A549 (cell line): Measurements from ENCODE around the gene IP6K3.

Source experiments
- CHD4 ChIP-seq: fragments of 200-600 bp; sonication (generic); IDR thresholded peaks from 2 replicates; pipeline ENCODE4 v1.6.1; 2016; ENCODE audit warnings: antibody characterized with exemption, mild to moderate bottlenecking, borderline replicate concordance
- CTCF ChIP-seq: fragments of >200 bp; sonication (Bioruptor Twin); formaldehyde crosslinking; IDR thresholded peaks from 3 replicates; pipeline ENCODE4 v1.5.1; 2016
- EP300 ChIP-seq, 2 experiments: fragments of >200 bp; sonication (Bioruptor Twin); formaldehyde crosslinking; IDR thresholded peaks; 2 replicates in 1 of 2; 3 replicates in 1 of 2; pipeline ENCODE4 v1.6.1; 2016 to 2017
- KDM5A ChIP-seq: fragments of 200-600 bp; sonication (generic); IDR thresholded peaks from 2 replicates; pipeline ENCODE4 v1.6.1; 2016; ENCODE audit warnings: antibody characterized with exemption, mild to moderate bottlenecking
- POLR2AphosphoS2 ChIP-seq: conservative IDR thresholded peaks from 2 replicates; pipeline ENCODE4 v1.6.1; 2012; ENCODE audit warnings: low read length, improper control_type of control experiment, inconsistent platforms
- TF ChIP-seq, protein P1 (sequence below): IDR thresholded peaks from 2 replicates; pipeline ENCODE4 v1.6.1; 2012

DNA sequence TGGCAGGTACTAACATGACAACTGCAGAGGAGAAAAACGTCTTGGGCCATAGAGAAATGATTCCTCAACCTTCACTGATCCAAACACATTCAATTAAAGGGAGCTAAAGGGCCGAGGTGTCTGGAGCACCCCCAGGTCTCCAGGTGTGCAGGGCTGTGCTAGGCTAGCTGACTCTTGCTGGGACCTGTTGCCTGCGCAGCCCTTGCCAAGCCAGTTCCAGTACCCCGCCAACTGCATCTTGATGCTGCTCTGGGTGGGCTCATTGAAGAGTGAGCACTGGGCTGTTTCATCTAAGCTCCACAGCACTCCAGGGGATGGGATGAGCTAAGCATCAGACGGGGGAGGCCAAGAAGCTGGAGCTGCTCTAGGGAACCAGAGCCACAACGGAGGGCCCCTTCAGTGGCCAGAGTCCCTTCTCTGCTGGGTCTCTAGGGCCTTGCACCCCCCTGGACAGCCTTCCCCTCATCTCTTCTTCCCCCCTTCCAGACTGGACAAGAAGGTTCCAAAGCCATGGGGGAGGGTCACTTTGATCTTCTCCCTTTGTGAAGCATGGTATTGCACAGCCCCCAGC lies 26.3 kb upstream of the IP6K3 start:
- TF ChIP-seq KDM5A (no peak), EP300 (IDR thresholded peaks at IDR 0.05) (no peak), CHD4 (no peak), POLR2AphosphoS2 (no peak), CTCF (no peak)
- TF ChIP-seq, protein P1, sequence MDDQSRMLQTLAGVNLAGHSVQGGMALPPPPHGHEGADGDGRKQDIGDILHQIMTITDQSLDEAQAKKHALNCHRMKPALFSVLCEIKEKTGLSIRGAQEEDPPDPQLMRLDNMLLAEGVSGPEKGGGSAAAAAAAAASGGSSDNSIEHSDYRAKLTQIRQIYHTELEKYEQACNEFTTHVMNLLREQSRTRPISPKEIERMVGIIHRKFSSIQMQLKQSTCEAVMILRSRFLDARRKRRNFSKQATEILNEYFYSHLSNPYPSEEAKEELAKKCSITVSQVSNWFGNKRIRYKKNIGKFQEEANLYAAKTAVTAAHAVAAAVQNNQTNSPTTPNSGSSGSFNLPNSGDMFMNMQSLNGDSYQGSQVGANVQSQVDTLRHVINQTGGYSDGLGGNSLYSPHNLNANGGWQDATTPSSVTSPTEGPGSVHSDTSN: no peak
